Colonic mucosa (tissue), 4 donors: ENCODE data around the gene EFNA3. TPM values are rescaled to one million over a fixed set of nuclear protein-coding genes. Genes with fewer than 3 reads are reported as not detected.

ENCODE experiments used
- DNase-seq: peaks from one replicate; pipeline ENCODE4 v3.0.0-alpha.2; 2020
- H3K27ac ChIP-seq: fragments of 200-600 bp; one replicate; pipeline ENCODE4 v1.8.0; 2021
- H3K27me3 ChIP-seq: fragments of 200-600 bp; one replicate; pipeline ENCODE4 v1.8.0; 2021
- H3K36me3 ChIP-seq: fragments of 200-600 bp; one replicate; pipeline ENCODE4 v1.8.0; 2021
- H3K4me1 ChIP-seq: fragments of 200-600 bp; one replicate; pipeline ENCODE4 v1.8.0; 2021; ENCODE audit warnings: mild to moderate bottlenecking
- H3K4me3 ChIP-seq: fragments of 200-600 bp; one replicate; pipeline ENCODE4 v1.8.0; 2021
- H3K9ac ChIP-seq, 2 donors: one replicate each; pipeline ENCODE4 v1.7.0; 2013; ENCODE audit warnings: control low read depth in 2 of 2, low read depth in 2 of 2, low read length in 2 of 2
- H3K9me3 ChIP-seq: fragments of 200-600 bp; one replicate; pipeline ENCODE4 v1.8.0; 2021
- intact Hi-C: fragments of 100-400 bp; cut with DNase I; formaldehyde crosslinking; loops from one replicate; pipeline ENCODE4 v1.14.1; 2022
- total RNA-seq, 2 donors: library from RNA; stranded (reverse); fragmentation: NEBNext Ultra II Directional in 1 of 2; extraction: Animal tissue kit (Norgen Biotek cat#: 25700) in 1 of 2; gene quantifications; one replicate each; pipeline ENCODE4 v1.2.1, GENCODE V29; 2021
- TF ChIP-seq, protein P1 (sequence below): fragments of 200-600 bp; IDR thresholded peaks from one replicate; pipeline ENCODE4 v1.8.0; 2022; ENCODE audit warnings: antibody characterized with exemption, mild to moderate bottlenecking
- donor health status: healthy.
- donor health status: DM: no; HTN: no; CAD: no.
- donor health status: DM: no; HTN: no; CAD: no.

EFNA3 gene
- total RNA-seq, 2 donors from 2014 or later, result 12.7 to 21.4 TPM

DNA sequence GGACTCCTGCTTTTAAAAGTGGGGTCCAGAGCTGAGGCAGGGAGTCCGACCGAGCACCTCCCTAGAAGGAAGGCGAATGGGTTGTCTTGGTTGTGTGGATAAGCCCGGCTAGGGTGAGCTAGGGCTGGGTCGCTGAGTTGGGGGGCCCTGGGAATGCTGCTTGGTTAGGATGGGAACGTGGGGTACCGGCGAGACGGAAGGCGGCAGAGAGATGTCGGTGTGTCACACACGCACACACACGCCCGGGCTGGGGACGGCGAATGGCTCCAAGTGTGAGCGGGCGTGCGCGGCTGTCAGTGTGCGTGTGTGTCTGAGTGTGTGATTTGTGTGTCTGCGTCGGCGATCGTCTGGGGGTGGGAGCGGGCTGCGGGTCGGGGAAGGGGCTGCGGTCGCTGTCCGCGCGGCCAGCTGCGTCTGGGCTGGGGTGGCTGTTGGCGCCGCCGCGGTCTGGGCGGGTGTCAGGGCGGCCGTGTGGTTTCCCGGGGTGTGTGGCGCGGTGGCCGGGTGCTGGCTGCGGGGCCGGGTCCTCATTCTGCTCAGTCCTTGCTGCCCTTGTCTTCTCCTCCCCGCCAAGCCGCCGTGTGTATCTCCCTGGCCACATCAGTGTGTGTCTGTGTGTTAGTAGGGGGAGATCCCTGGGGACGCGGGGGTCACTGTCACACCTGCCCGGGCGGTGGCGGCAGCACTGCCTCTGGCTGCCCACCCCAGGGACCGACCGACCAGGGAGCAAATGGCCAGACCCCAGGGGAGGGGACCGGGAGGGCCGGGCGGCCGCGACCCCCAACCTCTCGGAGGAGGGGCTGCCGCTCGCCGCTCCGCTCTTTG lies 1.1 kb downstream of the EFNA3 start:
- Histone ChIP-seq H3K4me1 (peaks cover 49% of the 10 kb centered on the region), H3K9ac (peak overlapping the region; percentile 56 to 86), H3K27ac (no peak overlapping the region), H3K4me3 (peak overlapping the region; percentile 48), H3K9me3 (no peaks in the 10 kb centered on the region), H3K27me3 (peaks cover 23% of the 10 kb centered on the region), H3K36me3 (no peaks in the 10 kb centered on the region)
- intact Hi-C loops, result no loop called here
- DNase-seq, result peak; percentile 47
- TF ChIP-seq, protein P1, sequence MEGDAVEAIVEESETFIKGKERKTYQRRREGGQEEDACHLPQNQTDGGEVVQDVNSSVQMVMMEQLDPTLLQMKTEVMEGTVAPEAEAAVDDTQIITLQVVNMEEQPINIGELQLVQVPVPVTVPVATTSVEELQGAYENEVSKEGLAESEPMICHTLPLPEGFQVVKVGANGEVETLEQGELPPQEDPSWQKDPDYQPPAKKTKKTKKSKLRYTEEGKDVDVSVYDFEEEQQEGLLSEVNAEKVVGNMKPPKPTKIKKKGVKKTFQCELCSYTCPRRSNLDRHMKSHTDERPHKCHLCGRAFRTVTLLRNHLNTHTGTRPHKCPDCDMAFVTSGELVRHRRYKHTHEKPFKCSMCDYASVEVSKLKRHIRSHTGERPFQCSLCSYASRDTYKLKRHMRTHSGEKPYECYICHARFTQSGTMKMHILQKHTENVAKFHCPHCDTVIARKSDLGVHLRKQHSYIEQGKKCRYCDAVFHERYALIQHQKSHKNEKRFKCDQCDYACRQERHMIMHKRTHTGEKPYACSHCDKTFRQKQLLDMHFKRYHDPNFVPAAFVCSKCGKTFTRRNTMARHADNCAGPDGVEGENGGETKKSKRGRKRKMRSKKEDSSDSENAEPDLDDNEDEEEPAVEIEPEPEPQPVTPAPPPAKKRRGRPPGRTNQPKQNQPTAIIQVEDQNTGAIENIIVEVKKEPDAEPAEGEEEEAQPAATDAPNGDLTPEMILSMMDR, result no peak

DNA sequence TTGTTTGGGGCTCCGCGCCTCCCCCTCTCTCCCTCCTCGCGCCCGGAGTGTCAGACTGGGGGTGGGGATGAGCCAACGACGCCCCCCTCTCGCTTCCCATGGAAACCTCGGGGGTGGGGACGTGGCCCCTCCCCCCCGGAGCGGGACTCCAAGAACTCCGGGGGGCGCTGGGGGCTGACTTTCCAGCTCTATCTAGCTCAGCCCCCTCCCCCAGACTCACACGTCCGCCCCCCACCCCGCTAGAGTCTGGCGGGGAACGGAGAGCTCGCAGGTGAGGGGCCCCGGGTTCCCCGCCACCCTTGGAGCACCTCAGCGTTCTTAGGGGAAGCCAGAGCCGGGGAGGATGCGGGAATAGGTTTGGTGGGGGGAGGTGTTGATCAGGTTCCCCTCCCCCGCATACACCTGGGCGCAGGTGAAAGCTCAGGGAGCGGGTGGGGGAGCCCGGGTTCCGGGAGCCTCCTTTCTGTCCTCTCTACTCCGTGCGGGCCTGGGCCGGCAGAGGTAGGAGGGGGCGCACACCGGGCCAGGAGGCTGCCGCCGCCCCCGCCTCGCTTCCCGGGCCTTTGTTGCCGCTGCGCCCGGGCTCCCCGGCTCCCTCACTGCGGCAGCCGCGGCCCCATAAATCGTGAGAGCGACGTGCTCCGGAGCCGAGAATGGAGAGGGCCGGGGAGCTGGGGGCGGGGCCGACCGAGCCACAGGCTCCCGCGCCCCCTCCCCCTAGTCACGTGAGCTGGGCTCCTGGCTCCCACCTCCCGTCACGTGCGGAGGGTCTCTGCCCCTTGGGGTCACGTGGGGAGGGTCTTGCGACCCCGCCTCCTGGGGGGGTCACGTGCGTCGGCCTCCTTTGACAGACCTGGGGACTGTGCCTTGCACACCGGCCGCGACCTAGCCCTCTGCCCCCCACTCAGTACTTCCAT lies 1.9 kb downstream of the EFNA3 start:
- peaks cover 49% of the 10 kb centered on the region for H3K4me1 ChIP-seq
- intact Hi-C loops, result no loop called here
- peak overlapping the region; percentile 48 for H3K4me3 ChIP-seq
- H3K9me3 ChIP-seq, result no peaks in the 10 kb centered on the region
- H3K27me3 ChIP-seq, result peaks cover 23% of the 10 kb centered on the region
- H3K9ac ChIP-seq, result peak overlapping the region; percentile 56 to 86
- peak; percentile 62 for DNase-seq
- no peaks in the 10 kb centered on the region for H3K36me3 ChIP-seq
- TF ChIP-seq, protein P1, result no peak
- peak overlapping the region; percentile 95 for H3K27ac ChIP-seq

GRCh38 chr1:155081472-155082300 lies 3.0 kb downstream of the EFNA3 start:
- peak; percentile 63 for DNase-seq
- TF ChIP-seq, protein P1, result no peak
- Histone ChIP-seq H3K27me3 (peaks cover 23% of the 10 kb centered on the region), H3K27ac (peak overlapping the region; percentile 95), H3K4me1 (peaks cover 49% of the 10 kb centered on the region), H3K9me3 (no peaks in the 10 kb centered on the region), H3K36me3 (no peaks in the 10 kb centered on the region), H3K4me3 (peak overlapping the region; percentile 48), H3K9ac (peak overlapping the region; percentile 48 to 86)
- intact Hi-C loops, result no loop called here

DNA sequence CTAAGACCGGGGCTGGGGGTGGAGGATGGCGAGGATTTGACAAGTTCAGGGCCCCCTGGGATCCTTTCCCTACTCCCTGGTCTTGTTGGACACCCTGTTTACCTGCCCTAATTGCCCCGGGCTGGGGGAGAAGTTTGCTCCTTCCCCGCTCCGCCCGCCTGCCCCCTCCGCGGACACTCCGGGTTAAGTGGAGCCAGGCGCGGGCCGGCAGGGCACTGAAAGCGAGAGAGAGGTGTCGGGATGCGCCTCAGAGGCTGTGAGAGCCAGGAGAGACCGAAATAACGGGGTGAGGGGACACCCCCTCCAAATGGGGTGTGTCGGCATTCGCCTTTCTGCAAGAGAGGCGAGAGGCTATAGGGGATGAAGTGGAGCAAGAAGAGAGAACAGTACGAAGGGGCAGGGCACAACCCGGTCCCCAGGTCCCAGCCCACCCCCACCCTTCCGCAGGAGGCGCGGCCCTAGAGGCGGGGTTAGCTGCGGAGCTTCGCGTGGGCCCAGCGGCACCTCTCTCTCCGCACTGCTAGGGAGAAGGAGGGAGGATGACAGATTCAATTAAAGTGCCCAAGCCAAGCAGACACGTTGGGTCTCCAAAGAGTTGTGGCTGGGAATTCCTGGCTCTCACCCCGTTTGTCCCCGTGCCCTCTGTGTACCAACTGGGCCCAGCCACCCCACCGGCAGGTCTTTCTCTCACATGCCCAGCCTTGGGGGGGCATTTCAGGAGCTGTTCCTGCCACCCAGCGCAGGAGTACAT lies 3.8 kb downstream of the EFNA3 start:
- H3K27ac ChIP-seq, result peak overlapping the region; percentile 95
- peaks cover 49% of the 10 kb centered on the region for H3K4me1 ChIP-seq
- TF ChIP-seq, protein P1, result no peak
- H3K9ac ChIP-seq, result peak overlapping the region; percentile 48 to 86
- intact Hi-C loops, result no loop called here
- no peaks in the 10 kb centered on the region for H3K36me3 ChIP-seq
- H3K9me3 ChIP-seq, result no peaks in the 10 kb centered on the region
- H3K27me3 ChIP-seq, result peaks cover 23% of the 10 kb centered on the region
- peak; percentile 72 for DNase-seq
- H3K4me3 ChIP-seq, result peak overlapping the region; percentile 48
